GM21619 (cell line): Measurements from ENCODE around the gene RNU1-2.
A peak's percentile ranks its signal among the peaks of the same experiment; 100 is the strongest.
"Not testable (repeated sequence)": the region's sequence is repeated elsewhere in the genome, so short reads cannot be mapped to it uniquely, and the experiment has no call there.

Experiments
- ATAC-seq: cut with Tn5 transposase; IDR thresholded peaks from one replicate; pipeline ENCODE4 v1.9.1; 2021; ENCODE audit not compliant: unreplicated experiment

Gene RNU1-2

DNA sequence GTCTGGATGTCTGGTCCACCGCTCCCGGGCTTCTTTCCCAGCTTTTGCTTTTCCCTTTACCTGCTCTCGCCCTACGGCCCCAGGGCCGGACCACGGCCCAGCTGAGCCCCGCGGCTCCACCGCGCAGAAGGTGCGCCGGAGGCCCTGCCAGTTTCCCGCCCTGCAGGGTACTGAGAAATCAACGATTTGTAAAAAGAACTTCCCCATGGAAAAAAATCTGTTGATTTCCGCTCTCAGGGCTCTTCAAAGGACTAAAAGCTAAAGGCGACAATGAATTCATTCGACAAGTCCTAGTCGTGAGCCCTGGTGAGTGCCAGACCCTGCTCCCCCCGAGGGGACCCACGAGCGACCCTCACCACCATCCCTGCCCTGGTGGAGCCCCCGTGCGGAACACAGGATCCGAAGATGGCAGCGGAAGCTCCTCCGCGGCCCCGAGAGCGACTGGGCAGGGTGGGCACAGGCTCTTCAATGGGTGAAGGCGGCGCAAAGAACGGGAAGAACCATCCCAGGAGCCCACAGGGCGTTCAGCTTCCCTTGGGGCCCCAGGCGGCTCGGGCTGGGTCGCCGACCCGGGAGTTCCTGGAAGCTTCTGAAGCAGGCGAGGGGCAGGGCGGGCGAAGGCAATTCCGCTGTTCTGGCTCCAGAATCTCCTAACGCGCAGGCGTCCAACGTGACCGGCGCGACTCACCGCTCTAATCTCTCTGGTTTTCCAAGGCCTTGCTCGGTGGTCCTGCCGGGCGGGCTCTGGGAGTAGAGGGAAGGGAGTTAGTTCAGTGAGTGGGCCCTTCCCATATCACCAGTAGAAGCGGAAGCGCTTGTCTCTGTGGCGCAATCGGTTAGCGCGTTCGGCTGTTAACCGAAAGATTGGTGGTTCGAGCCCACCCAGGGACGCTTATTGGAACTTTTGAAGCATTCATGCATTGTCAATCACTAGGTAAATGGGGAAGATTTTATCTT is 6.6 kb upstream of the RNU1-2 start:
- no peak for ATAC-seq

GRCh38 chr1:16890539-16891021 is 5.2 kb upstream of the RNU1-2 start:
- not testable (repeated sequence) for ATAC-seq

GRCh38 chr1:16891057-16891456 is 4.7 kb upstream of the RNU1-2 start:
- ATAC-seq: not testable (repeated sequence)

- ATAC-seq: not testable (repeated sequence)
These were observed 2.7 kb upstream of the RNU1-2 start for GRCh38 chr1:16892978-16893525.

- ATAC-seq: not testable (repeated sequence)
These were observed 2.0 kb upstream of the RNU1-2 start for GRCh38 chr1:16893796-16894195.

DNA sequence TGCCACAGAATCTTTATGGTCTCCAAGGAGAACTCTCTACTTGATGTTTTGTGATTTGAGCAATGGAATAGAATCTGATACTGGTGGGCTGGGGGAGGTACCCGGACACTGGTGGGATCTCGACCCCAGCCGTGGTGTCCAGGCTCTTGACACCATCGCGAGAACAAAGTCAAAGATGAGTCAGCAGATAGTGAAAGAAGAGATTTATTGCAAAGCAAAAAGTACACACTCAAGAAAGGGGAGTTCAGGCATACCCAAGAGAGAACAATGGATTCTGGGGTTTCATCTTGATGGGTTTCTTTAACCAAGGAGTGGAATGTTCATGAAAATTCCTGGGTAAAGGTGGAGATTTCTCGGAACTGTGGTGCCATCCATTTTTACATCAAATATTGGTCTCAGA is 1.4 kb upstream of the RNU1-2 start:
- not testable (repeated sequence) for ATAC-seq

DNA sequence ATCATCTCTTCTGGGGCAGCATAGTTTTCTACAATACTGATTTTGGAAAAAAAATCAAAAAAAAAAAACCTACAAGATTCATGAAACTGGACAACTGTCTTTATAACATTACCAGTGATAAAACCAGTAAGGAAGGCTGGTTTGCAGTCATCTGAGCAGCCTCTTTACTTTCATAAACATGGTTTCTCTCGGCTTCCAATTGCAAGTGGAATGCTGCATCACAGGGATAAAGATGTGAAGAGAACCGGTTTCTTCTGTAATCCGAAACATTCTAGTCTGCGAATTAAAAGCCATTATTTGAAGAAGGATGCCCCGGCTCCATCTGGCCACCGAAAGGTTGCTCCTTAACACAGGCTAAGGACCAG is 565 bp upstream of the RNU1-2 start:
- ATAC-seq: not testable (repeated sequence)

DNA sequence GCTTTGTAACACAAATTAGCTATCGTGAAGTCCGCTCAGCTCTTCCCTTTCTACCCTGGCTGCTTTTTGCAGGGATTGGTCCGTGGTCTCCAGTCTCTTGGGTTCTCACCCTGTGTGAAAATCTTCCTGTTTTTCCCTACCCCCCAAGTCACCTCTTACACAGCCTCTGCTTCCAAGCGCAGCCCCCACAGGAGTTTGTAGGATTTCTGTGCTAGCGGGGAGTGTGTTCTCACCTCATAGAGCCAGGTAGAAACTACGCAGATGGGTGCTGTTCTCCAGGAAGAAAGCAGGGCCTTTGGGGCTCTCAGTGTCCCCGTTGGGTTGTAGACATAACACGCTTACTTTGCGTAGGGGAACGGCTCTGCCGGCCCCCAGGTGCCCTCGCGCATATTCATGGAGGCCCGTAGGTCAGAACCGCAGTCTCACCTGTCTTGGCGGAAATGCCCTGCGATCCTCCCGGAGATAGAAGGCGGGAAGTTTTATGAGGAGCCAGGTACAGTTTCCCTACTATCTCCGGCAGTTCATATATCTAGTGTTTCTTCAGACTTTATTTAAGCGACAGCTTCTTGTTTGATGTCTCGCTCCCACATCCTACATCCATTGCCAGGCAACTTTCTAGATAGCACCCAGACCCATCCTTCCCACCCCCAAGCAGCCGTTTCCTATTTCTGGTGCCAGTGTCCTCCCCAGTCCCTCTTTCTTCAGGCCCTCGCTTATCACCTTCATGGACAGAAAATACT is 706 bp downstream of the RNU1-2 start:
- ATAC-seq: not testable (repeated sequence)

- not testable (repeated sequence) for ATAC-seq
These were observed 1.9 kb downstream of the RNU1-2 start for GRCh38 chr1:16897653-16898052.

- not testable (repeated sequence) for ATAC-seq
These were observed 2.5 kb downstream of the RNU1-2 start for GRCh38 chr1:16898298-16898697.

DNA sequence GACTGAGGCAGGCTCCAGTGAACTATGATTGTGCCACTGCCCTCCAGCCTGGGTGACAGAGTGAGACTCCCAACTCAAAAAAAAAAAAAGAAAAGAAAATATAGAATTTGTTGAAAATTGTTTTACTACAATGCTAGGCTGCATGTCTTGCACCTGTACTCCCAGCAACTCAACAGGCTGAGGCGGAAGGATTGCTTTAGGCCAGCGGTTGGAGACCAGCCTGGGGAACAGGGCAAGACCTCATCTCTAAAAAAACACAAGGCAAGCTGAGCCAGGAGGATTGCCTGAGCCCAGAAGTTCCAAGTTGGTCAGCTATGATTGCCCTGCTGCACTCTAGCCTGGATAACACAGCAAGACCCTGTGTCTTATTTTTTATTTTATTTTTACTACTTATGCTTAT is 3.2 kb downstream of the RNU1-2 start:
- not testable (repeated sequence) for ATAC-seq

DNA sequence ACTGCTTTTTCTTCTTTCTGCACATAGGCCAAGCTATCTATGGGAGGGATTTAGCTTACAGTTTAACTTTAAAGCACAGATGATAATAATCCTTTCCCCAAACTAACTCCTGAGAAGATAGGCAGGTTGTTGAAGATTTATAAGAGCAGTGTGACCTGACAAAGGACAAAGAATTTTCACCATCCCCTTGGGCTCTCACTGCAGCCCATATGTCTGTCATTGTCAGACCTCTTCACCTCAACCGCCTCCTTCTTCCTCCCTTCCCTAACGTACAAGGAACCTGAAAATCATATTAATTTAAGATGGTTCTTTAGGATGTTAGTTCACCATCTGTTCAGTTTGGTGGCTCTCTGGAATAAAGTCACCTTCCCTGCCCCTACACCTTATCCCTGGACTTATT is 5.0 kb downstream of the RNU1-2 start:
- ATAC-seq: no peak

DNA sequence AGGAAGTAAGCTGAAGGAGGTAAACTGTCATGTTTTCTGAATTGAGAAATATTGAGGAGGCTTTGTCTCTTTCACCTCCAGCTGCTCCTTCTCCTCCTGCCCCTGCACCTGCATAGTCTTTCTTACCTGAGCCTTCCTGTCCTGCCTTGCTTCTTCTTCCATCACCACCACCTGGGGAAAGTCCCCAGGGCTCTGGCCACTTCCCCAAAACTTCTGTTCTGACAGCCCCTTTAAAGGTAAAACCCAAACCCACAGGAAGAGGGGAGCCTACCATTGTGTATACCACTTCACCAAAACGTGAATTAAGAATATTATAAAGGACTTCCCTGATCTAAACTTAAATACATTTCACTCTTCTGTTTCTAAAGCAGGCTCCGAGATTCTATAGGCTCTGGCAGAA is 5.6 kb downstream of the RNU1-2 start:
- ATAC-seq: not testable (repeated sequence)

GRCh38 chr1:16903054-16903453 is 7.3 kb downstream of the RNU1-2 start:
- no peak for ATAC-seq

DNA sequence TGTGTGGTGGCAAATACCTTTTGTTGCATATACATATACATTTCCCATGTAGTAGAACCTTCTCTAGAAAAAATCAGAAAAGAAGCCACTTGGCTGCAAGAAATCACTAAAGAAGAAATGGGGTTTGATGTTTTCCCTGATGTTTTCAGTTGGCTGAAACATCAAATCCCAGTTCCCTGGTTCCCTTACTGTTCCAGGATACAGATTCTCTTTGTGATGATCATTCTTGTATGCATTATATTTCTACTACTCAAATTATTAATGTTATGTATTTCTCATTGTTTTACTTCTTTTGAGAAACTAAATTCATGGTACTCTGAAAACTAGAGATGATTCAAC is 7.6 kb downstream of the RNU1-2 start:
- no peak for ATAC-seq

DNA sequence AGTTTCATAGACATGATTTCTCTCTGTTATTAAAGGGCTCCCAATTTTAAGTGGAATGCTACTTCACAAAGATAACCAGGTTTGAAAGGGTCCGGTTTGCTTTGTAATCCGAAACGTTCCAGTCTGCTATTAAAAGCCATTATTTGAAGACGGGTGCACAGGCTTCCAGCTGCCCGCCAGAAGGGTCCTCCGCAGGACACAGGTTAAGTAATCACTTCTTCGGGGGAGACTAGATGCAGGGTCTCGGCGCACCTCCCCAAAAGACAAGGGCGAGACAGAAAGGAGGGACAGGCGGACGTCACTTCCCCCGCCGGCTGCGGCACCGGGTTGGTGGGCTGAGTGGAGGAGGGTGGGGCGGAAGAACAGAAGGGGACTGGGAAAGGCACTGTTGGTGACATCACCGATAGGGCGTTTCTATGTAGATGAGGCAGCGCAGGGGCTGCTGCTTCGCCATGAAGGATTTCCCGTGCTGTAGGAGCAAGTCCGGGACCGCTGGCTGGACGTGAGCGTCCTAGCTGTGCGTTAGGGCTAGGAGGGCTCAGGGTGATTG is 8.9 kb downstream of the RNU1-2 start:
- ATAC-seq: peak; percentile 84

DNA sequence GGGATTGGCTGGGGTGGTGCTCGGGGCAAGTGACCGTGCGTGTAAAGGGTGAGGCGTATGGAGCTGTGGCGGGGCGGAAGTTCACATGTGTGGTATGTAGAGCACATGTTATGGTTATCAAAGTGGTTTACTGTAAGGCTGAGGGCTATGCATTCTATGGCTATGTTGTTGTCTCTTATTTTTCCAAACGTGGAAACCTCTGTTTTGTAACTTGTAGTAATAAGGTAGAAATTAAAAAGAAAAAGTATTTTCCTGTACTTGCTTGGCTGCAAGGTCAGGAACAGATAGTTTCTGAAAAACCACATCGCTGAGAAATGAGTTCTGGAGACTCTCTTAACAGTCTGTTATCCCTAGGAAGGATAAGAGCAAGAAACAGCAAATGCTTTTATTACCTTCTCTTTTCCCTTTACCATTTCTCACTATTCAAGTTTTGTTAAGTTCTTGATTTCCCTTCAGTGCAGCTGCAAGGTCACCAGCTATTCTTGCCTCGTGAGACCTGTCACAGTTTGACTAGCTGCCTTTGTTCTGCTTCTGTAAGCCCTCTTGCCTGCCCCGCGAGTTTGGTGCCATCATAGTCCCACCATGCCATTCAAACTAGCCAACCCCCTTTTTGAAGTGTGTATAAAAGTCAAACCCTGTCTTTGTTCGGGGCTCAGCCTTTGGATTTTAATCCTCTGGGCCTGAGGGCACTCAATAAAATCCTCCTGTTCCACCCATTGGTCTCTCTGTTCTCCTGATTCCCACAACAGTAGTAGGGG is 9.5 kb downstream of the RNU1-2 start:
- ATAC-seq: peak; percentile 78

- no peak for ATAC-seq
These were observed 10.3 kb downstream of the RNU1-2 start for GRCh38 chr1:16905868-16906702.

DNA sequence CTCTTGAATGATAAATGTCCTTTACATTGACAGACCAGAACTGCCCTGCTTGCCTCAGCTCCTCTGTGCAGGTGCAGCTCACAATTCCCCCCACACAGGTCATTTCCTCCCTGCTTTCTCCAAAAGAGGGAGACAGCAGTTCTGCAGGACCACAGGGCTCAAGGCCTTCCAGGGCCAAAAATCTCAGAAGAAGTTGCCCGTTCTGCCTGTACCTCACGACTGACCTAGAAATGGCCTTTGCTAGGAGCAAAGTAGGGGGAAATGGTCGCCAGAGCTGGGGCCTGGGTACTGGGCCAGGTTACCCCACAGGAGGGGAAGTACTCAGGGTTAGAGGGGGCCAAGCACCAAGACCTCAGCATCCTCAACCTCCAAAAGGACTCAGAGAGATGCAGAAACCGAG is 11.1 kb downstream of the RNU1-2 start:
- no peak for ATAC-seq
